Stimulated activated memory B cell treated with anti-CD40 and anti-IgM and Interleukin-4, amounts not matched to agents 10 μg/mL and 1 μg/mL and 100 μg/mL, for 72 hours (primary cell): ENCODE data around the gene GARIN6.
A peak's percentile ranks its signal among the peaks of the same experiment; 100 is the strongest.
"Not testable (repeated sequence)": the region's sequence is repeated elsewhere in the genome, so short reads cannot be mapped to it uniquely, and the experiment has no call there.

ENCODE experiments used
- ATAC-seq: fragments of 150-1000 bp; cut with Tn5 transposase; 2 replicates; pipeline ENCODE4 v1.10.0; 2021
- H3K27ac Mint-ChIP-seq: one replicate; pipeline ENCODE4 v1.8.0; 2022; ENCODE audit warnings: mild to moderate bottlenecking, mixed read lengths
- H3K27me3 Mint-ChIP-seq: one replicate; pipeline ENCODE4 v1.8.0; 2022; ENCODE audit warnings: mixed read lengths
- H3K36me3 Mint-ChIP-seq: one replicate; pipeline ENCODE4 v1.8.0; 2022; ENCODE audit warnings: mixed read lengths
- H3K4me1 Mint-ChIP-seq: one replicate; pipeline ENCODE4 v1.8.0; 2022; ENCODE audit warnings: mixed read lengths
- H3K4me3 Mint-ChIP-seq: one replicate; pipeline ENCODE4 v1.8.0; 2022; ENCODE audit warnings: mild to moderate bottlenecking, moderate library complexity, mixed read lengths
- H3K9me3 Mint-ChIP-seq: one replicate; pipeline ENCODE4 v1.8.0; 2022; ENCODE audit warnings: mixed read lengths

GARIN6 gene

GRCh38 chr12:99647453-99647852 lies at the start of gene GARIN6:
Gene GARIN6, plus strand, starts transcription at chr12:99647753. Its CDS starts 422 bp downstream, at chr12:99648175.
- Mint-ChIP-seq H3K9me3 (no peaks in the 10 kb centered on the region), H3K4me3 (no peak within 1 kb of the TSS), H3K4me1 (no peaks in the 10 kb centered on the region), H3K27me3 (no peaks in the 10 kb centered on the region), H3K36me3 (no peaks in the 10 kb centered on the region), H3K27ac (no peak within 1 kb of the TSS)
- ATAC-seq = peak; percentile 49

GRCh38 chr12:99598785-99599184 lies 48.8 kb upstream of the GARIN6 start:
- Mint-ChIP-seq H3K27ac (no peak overlapping the region), H3K9me3 (peaks cover 5% of the 10 kb centered on the region), H3K36me3 (no peaks in the 10 kb centered on the region), H3K4me1 (no peaks in the 10 kb centered on the region), H3K27me3 (no peaks in the 10 kb centered on the region), H3K4me3 (no peak overlapping the region)
- ATAC-seq = no peak

GRCh38 chr12:99600388-99600787 lies 47.2 kb upstream of the GARIN6 start:
- Mint-ChIP-seq H3K36me3 (no peaks in the 10 kb centered on the region), H3K9me3 (peaks cover 5% of the 10 kb centered on the region), H3K27me3 (no peaks in the 10 kb centered on the region), H3K27ac (no peak overlapping the region), H3K4me3 (no peak overlapping the region), H3K4me1 (no peaks in the 10 kb centered on the region)
- ATAC-seq = no peak

GRCh38 chr12:99609455-99610181 lies 37.9 kb upstream of the GARIN6 start:
- Mint-ChIP-seq H3K36me3 (no peaks in the 10 kb centered on the region), H3K4me3 (no peak overlapping the region), H3K27me3 (no peaks in the 10 kb centered on the region), H3K4me1 (no peaks in the 10 kb centered on the region), H3K27ac (no peak overlapping the region), H3K9me3 (peaks cover 3% of the 10 kb centered on the region)
- ATAC-seq = no peak

GRCh38 chr12:99611117-99611516 lies 36.4 kb upstream of the GARIN6 start:
- H3K9me3 Mint-ChIP-seq = peaks cover 3% of the 10 kb centered on the region
- no peaks in the 10 kb centered on the region for H3K4me1 Mint-ChIP-seq
- no peak overlapping the region for H3K27ac Mint-ChIP-seq
- H3K4me3 Mint-ChIP-seq = no peak overlapping the region
- H3K36me3 Mint-ChIP-seq = no peaks in the 10 kb centered on the region
- ATAC-seq = no peak
- H3K27me3 Mint-ChIP-seq = no peaks in the 10 kb centered on the region

- Mint-ChIP-seq H3K36me3 (no peaks in the 10 kb centered on the region), H3K27ac (no peak overlapping the region), H3K27me3 (no peaks in the 10 kb centered on the region), H3K9me3 (peaks cover 3% of the 10 kb centered on the region), H3K4me1 (no peaks in the 10 kb centered on the region), H3K4me3 (no peak overlapping the region)
- ATAC-seq = no peak
These were observed 36.0 kb upstream of the GARIN6 start for GRCh38 chr12:99611599-99611998.

GRCh38 chr12:99618657-99619056 lies 28.9 kb upstream of the GARIN6 start:
- peaks cover 11% of the 10 kb centered on the region for H3K9me3 Mint-ChIP-seq
- no peak for ATAC-seq
- no peak overlapping the region for H3K4me3 Mint-ChIP-seq
- H3K4me1 Mint-ChIP-seq = no peaks in the 10 kb centered on the region
- no peaks in the 10 kb centered on the region for H3K27me3 Mint-ChIP-seq
- H3K36me3 Mint-ChIP-seq = no peaks in the 10 kb centered on the region
- no peak overlapping the region for H3K27ac Mint-ChIP-seq

- no peaks in the 10 kb centered on the region for H3K4me1 Mint-ChIP-seq
- no peak overlapping the region for H3K27ac Mint-ChIP-seq
- H3K27me3 Mint-ChIP-seq = no peaks in the 10 kb centered on the region
- ATAC-seq = no peak
- H3K36me3 Mint-ChIP-seq = no peaks in the 10 kb centered on the region
- H3K4me3 Mint-ChIP-seq = no peak overlapping the region
- peaks cover 11% of the 10 kb centered on the region for H3K9me3 Mint-ChIP-seq
These were observed 28.0 kb upstream of the GARIN6 start for GRCh38 chr12:99619389-99620158.

- peaks cover 11% of the 10 kb centered on the region for H3K9me3 Mint-ChIP-seq
- H3K36me3 Mint-ChIP-seq = no peaks in the 10 kb centered on the region
- H3K4me1 Mint-ChIP-seq = no peaks in the 10 kb centered on the region
- H3K27ac Mint-ChIP-seq = no peak overlapping the region
- no peak overlapping the region for H3K4me3 Mint-ChIP-seq
- no peak for ATAC-seq
- no peaks in the 10 kb centered on the region for H3K27me3 Mint-ChIP-seq
These were observed 27.4 kb upstream of the GARIN6 start for GRCh38 chr12:99620159-99620479.

- H3K27ac Mint-ChIP-seq = not testable (repeated sequence)
These were observed 23.0 kb upstream of the GARIN6 start for GRCh38 chr12:99624591-99624990.

GRCh38 chr12:99627459-99627858 lies 20.1 kb upstream of the GARIN6 start:
- Mint-ChIP-seq H3K27ac (no peak overlapping the region), H3K4me3 (no peak overlapping the region), H3K4me1 (no peaks in the 10 kb centered on the region), H3K27me3 (no peaks in the 10 kb centered on the region), H3K36me3 (no peaks in the 10 kb centered on the region), H3K9me3 (peaks cover 5% of the 10 kb centered on the region)
- no peak for ATAC-seq

More at GRCh38 chr12:99624591-99624990, 23.0 kb upstream of the GARIN6 start:
- ATAC-seq, H3K4me1 Mint-ChIP-seq, H3K4me3 Mint-ChIP-seq, H3K27me3 Mint-ChIP-seq, H3K36me3 Mint-ChIP-seq: not testable (repeated sequence)
- H3K9me3 Mint-ChIP-seq = peaks cover 13% of the 10 kb centered on the region

- ATAC-seq = no peak
- Mint-ChIP-seq H3K27me3 (no peaks in the 10 kb centered on the region), H3K27ac (no peak overlapping the region), H3K36me3 (no peaks in the 10 kb centered on the region), H3K9me3 (no peaks in the 10 kb centered on the region), H3K4me3 (no peak overlapping the region), H3K4me1 (no peaks in the 10 kb centered on the region)
These were observed 2.9 kb upstream of the GARIN6 start for GRCh38 chr12:99644629-99645028.

GRCh38 chr12:99648183-99648582 lies 630 bp downstream of the GARIN6 start:
- H3K4me1 Mint-ChIP-seq = no peaks in the 10 kb centered on the region
- no peaks in the 10 kb centered on the region for H3K36me3 Mint-ChIP-seq
- no peaks in the 10 kb centered on the region for H3K27me3 Mint-ChIP-seq
- no peak overlapping the region for H3K4me3 Mint-ChIP-seq
- no peak for ATAC-seq
- H3K9me3 Mint-ChIP-seq = no peaks in the 10 kb centered on the region
- no peak overlapping the region for H3K27ac Mint-ChIP-seq

- Mint-ChIP-seq H3K36me3 (no peaks in the 10 kb centered on the region), H3K27me3 (no peaks in the 10 kb centered on the region), H3K9me3 (no peaks in the 10 kb centered on the region), H3K4me3 (no peak overlapping the region), H3K27ac (no peak overlapping the region), H3K4me1 (no peaks in the 10 kb centered on the region)
- ATAC-seq = peak; percentile 31
These were observed 2.0 kb downstream of the GARIN6 start for GRCh38 chr12:99649551-99649950.

- ATAC-seq = no peak
- Mint-ChIP-seq H3K4me1 (no peaks in the 10 kb centered on the region), H3K27me3 (no peaks in the 10 kb centered on the region), H3K9me3 (no peaks in the 10 kb centered on the region), H3K4me3 (no peak overlapping the region), H3K27ac (no peak overlapping the region), H3K36me3 (no peaks in the 10 kb centered on the region)
These were observed 11.3 kb downstream of the GARIN6 start for GRCh38 chr12:99658671-99659349.

- Mint-ChIP-seq H3K27ac (no peak overlapping the region), H3K4me3 (no peak overlapping the region), H3K27me3 (no peaks in the 10 kb centered on the region), H3K9me3 (peaks cover 8% of the 10 kb centered on the region), H3K36me3 (no peaks in the 10 kb centered on the region), H3K4me1 (no peaks in the 10 kb centered on the region)
- no peak for ATAC-seq
These were observed 23.1 kb downstream of the GARIN6 start for GRCh38 chr12:99670635-99671034.
